Stimulated activated CD8-positive, alpha-beta memory T cell treated with anti-CD3 and anti-CD28 coated beads, Interleukin-15, amount 100 ng/mL, for 48 hours (primary cell): ENCODE data around the gene ATG4B.

ENCODE experiments used
- DNase-seq, 2 donors: peaks; one replicate each; pipeline ENCODE4 v3.0.0-alpha.2; 2020; ENCODE audit warnings: low read depth in 2 of 2

The ATG4B gene

GRCh38 chr2:241613017-241613780 lies 24.3 kb upstream of the ATG4B start:
- no peak for DNase-seq

GRCh38 chr2:241615041-241615440 lies 22.5 kb upstream of the ATG4B start:
- no peak for DNase-seq

GRCh38 chr2:241615522-241616052 lies 21.9 kb upstream of the ATG4B start:
- no peak for DNase-seq

GRCh38 chr2:241616168-241617125 lies 21.0 kb upstream of the ATG4B start:
- no peak for DNase-seq

GRCh38 chr2:241617431-241618154 lies 19.9 kb upstream of the ATG4B start:
- no peak for DNase-seq

- DNase-seq, result no peak
Measured at GRCh38 chr2:241618296-241618805, 19.1 kb upstream of the ATG4B start.

- no peak for DNase-seq
Measured at GRCh38 chr2:241618829-241619228, 18.7 kb upstream of the ATG4B start.

GRCh38 chr2:241619597-241620418 lies 17.7 kb upstream of the ATG4B start:
- DNase-seq, result peak in 1 of 2 donors; percentile 21

GRCh38 chr2:241620419-241620769 lies 17.1 kb upstream of the ATG4B start:
- DNase-seq, result peak; percentile 64 to 77

- no peak for DNase-seq
Measured at GRCh38 chr2:241627675-241628074, 9.8 kb upstream of the ATG4B start.

GRCh38 chr2:241629762-241630435 lies 7.6 kb upstream of the ATG4B start:
- no peak for DNase-seq

GRCh38 chr2:241632478-241633325 lies 4.8 kb upstream of the ATG4B start:
- DNase-seq, result no peak

- DNase-seq, result no peak
Measured at GRCh38 chr2:241633561-241633960, 3.9 kb upstream of the ATG4B start.

- DNase-seq, result no peak
Measured at GRCh38 chr2:241635756-241636155, 1.7 kb upstream of the ATG4B start.

- DNase-seq, result peak; percentile 25 to 27
Measured at GRCh38 chr2:241636182-241637017, 1.1 kb upstream of the ATG4B start.

- peak; percentile 21 to 29 for DNase-seq
Measured at GRCh38 chr2:241637795-241638660, 535 bp downstream of the ATG4B start.

- no peak for DNase-seq
Measured at GRCh38 chr2:241638940-241639339, 1.4 kb downstream of the ATG4B start.
